Endothelial cell of umbilical vein (primary cell): ENCODE data around the gene DACT3. TPM values are rescaled to one million over a fixed set of nuclear protein-coding genes. Genes with fewer than 3 reads are reported as not detected.

Source experiments
- BruUV-seq: library from RNA; stranded (reverse); fragments of 400-500 nt; replicated peaks from 2 replicates; lab custom pipeline; 2021; lab: Mats Ljungman, UMichigan
- CTCF ChIA-PET: fragments of 300-600, 350-600 bp; sonication (Branson Sonifier 250); formaldehyde crosslinking; loops from one replicate; lab custom pipeline; 2021; ENCODE audit warnings: antibody characterized with exemption, inconsistent platforms; lab: Charles Lee
- POLR2A ChIA-PET: fragments of 300-600, 350-600 bp; sonication (Branson Sonifier 250); formaldehyde crosslinking; loops from one replicate; lab custom pipeline; 2021; ENCODE audit warnings: antibody characterized with exemption, inconsistent platforms; lab: Charles Lee
- DNase-seq: peaks from one replicate; pipeline ENCODE4 v3.0.0-alpha.2; 2011; ENCODE audit warnings: low read depth, low spot score
- FAIRE-seq: peaks from 2 replicates; lab custom pipeline; 2011; peaks lifted over from hg19 to GRCh38; lab: Jason Lieb, UNC
- H2AFZ ChIP-seq: 2 replicates; pipeline ENCODE4 v1.6.0; 2012; ENCODE audit warnings: low read depth, low read length, control low read depth, inconsistent platforms
- H3K27ac ChIP-seq: 2 replicates; pipeline ENCODE4 v1.5.1; 2011; ENCODE audit warnings: low read depth, mild to moderate bottlenecking, control low read depth, low read length, moderate library complexity; ENCODE audit not compliant: insufficient read depth
- H3K27me3 ChIP-seq, 2 experiments: 2 replicates each; pipeline versions ENCODE4 v1.6.0 to v1.6.1; 2011; ENCODE audit warnings: low read length in 2 of 2, mixed read lengths in 1 of 2; ENCODE audit not compliant: control insufficient read depth in 2 of 2, insufficient read depth in 2 of 2
- H3K36me3 ChIP-seq, 2 experiments: 2 replicates in 1 of 2; 3 replicates in 1 of 2; pipeline ENCODE4 v1.5.1; 2011; ENCODE audit warnings: low read length in 2 of 2, mild to moderate bottlenecking in 1 of 2, moderate library complexity in 1 of 2; ENCODE audit not compliant: control insufficient read depth in 2 of 2, insufficient read depth in 2 of 2; ENCODE audit errors: extremely low read depth in 1 of 2
- H3K4me1 ChIP-seq: 3 replicates; pipeline ENCODE4 v1.5.1; 2011; ENCODE audit warnings: mild to moderate bottlenecking, low read length; ENCODE audit not compliant: control insufficient read depth, insufficient read depth; ENCODE audit errors: extremely low read depth
- H3K4me2 ChIP-seq: 2 replicates; pipeline ENCODE4 v1.6.1; 2011; ENCODE audit warnings: low read length, control low read depth, mixed read lengths; ENCODE audit not compliant: insufficient read depth
- H3K4me3 ChIP-seq, 3 experiments: fragments of 200-600 bp in 1 of 3; sonication (generic), shearing (Covaris generic) in 1 of 3; replicated peaks in 1 of 3; 2 replicates each; pipeline ENCODE4 v1.5.1; 2011 to 2016; ENCODE audit warnings: control low read depth in 3 of 3, low read length in 3 of 3, mild to moderate bottlenecking in 2 of 3, inconsistent platforms in 1 of 3, low read depth in 1 of 3, moderate library complexity in 1 of 3; ENCODE audit not compliant: insufficient read depth in 1 of 3
- H3K79me2 ChIP-seq: 2 replicates; pipeline ENCODE4 v1.6.0; 2012; ENCODE audit warnings: low read length, inconsistent platforms; ENCODE audit not compliant: control insufficient read depth, insufficient read depth
- H3K9ac ChIP-seq: replicated peaks from 2 replicates; pipeline ENCODE3; 2011; ENCODE audit warnings: low read length, control low read depth; ENCODE audit not compliant: insufficient read depth; ENCODE audit errors: extremely low read depth
- H3K9me1 ChIP-seq: replicated peaks from 3 replicates; pipeline ENCODE4 v1.6.0; 2011; ENCODE audit warnings: mild to moderate bottlenecking, low read length; ENCODE audit not compliant: control insufficient read depth, insufficient read depth; ENCODE audit errors: extremely low read depth
- H3K9me3 ChIP-seq: replicated peaks from 2 replicates; pipeline ENCODE4 v1.5.1; 2012; ENCODE audit warnings: low read length, inconsistent platforms; ENCODE audit not compliant: control insufficient read depth, insufficient read depth
- H4K20me1 ChIP-seq: replicated peaks from 2 replicates; pipeline ENCODE3; 2011; ENCODE audit warnings: mild to moderate bottlenecking, low read length; ENCODE audit not compliant: control insufficient read depth, insufficient read depth; ENCODE audit errors: extremely low read depth
- EZH2 ChIP-seq: IDR thresholded peaks from 2 replicates; pipeline ENCODE4 v1.6.1; 2012; ENCODE audit warnings: borderline replicate concordance, low read depth, mild to moderate bottlenecking, moderate library complexity, low read length, inconsistent platforms; ENCODE audit not compliant: severe bottlenecking
- FOS ChIP-seq: IDR thresholded peaks from 2 replicates; pipeline ENCODE4 v1.6.1; 2011; ENCODE audit warnings: mild to moderate bottlenecking, low read length, moderate library complexity, borderline replicate concordance; ENCODE audit not compliant: insufficient read depth
- GATA2 ChIP-seq: IDR thresholded peaks from 2 replicates; pipeline ENCODE4 v1.7.0; 2011; ENCODE audit warnings: low read depth, mild to moderate bottlenecking, moderate library complexity, mixed read lengths, low read length; ENCODE audit not compliant: insufficient read length, insufficient read depth
- JUN ChIP-seq: IDR thresholded peaks from 2 replicates; pipeline ENCODE4 v1.6.1; 2011; ENCODE audit warnings: borderline replicate concordance, low read depth; ENCODE audit not compliant: insufficient read length, insufficient read depth
- MYC ChIP-seq: IDR thresholded peaks from one replicate; pipeline ENCODE4 v1.6.1; 2011; ENCODE audit warnings: mild to moderate bottlenecking, low read depth, low read length
- POLR2A ChIP-seq: IDR thresholded peaks from 2 replicates; pipeline ENCODE4 v1.6.1; 2012; ENCODE audit warnings: low read depth, mild to moderate bottlenecking, control low read depth, low read length
- POLR2AphosphoS5 ChIP-seq: IDR thresholded peaks from 2 replicates; pipeline ENCODE4 v1.6.1; 2012; ENCODE audit warnings: low read depth, mild to moderate bottlenecking, control low read depth, low read length, moderate library complexity; ENCODE audit not compliant: insufficient read depth
- dilution Hi-C: fragments of 300-500 bp; cut with MboI; formaldehyde crosslinking; loops from one replicate; pipeline ENCODE4 v1.15.0; 2019; ENCODE audit warnings: low sequenced_read_pairs; ENCODE audit not compliant: extremely low pct_ligation_motif_present
- intact Hi-C: fragments of 100-400 bp; cut with micrococcal nuclease; formaldehyde crosslinking; loops from one replicate; pipeline ENCODE4 v1.10.0; 2022
- polyA plus RNA-seq, 4 experiments: library from polyadenylated mRNA; depleted of rRNA in 3 of 4; stranded (reverse) in 3 of 4; unstranded in 1 of 4; fragments of >200 nt; gene quantifications; 2 replicates each; pipeline versions ENCODE4 v1.2.1 to v1.2.3, GENCODE V29; 2011 to 2012; ENCODE audit warnings: missing spikeins in 1 of 4
- total RNA-seq: library from RNA; stranded (reverse); gene quantifications from 2 replicates; pipeline ENCODE4 v1.2.3, GENCODE V29; 2021
- TF ChIP-seq, protein P1 (sequence below): IDR thresholded peaks from 2 replicates; pipeline ENCODE4 v1.6.1; 2011; ENCODE audit not compliant: insufficient read depth, insufficient read length
- TF ChIP-seq, protein P2 (sequence below), 2 donors: IDR thresholded peaks; 1 replicate in 1 of 2; 2 replicates in 1 of 2; pipeline ENCODE4 v1.5.1; 2011; ENCODE audit warnings: low read length in 2 of 2, mild to moderate bottlenecking in 2 of 2, moderate library complexity in 2 of 2, control low read depth in 1 of 2, inconsistent platforms in 1 of 2, low read depth in 1 of 2; ENCODE audit not compliant: insufficient read depth in 1 of 2; ENCODE audit errors: extremely low read depth in 1 of 2

DACT3 gene
- total and polyA plus RNA-seq, 2 donors (not counting 3 experiments of a cell fraction or from before 2014, with no cell fraction given) = 0.22 to 0.76 TPM

DNA sequence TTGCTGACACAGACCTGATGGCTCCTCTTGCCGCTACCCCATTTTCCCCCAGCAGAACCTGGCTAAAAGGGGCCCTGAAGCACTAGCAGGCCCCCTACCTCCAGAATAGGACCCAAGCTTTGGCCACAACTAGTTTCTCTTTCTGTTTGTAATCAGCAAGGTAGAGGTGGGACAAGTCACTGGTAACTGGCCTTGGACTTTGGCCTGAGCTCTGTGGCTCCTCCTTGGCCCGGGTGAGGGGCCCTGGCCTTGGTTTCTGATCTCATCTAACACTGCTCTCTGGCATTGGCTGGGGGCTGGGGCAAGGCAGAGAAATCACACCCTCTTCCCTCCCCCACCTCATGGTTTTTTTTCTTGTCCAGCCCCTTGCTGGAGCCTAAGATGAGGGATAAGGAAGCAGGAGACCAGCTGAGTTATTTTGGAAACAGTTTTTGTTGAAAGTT is 57.8 kb downstream of the DACT3 start:
- H3K4me3 ChIP-seq = peak overlapping the region in 2 of 3 experiments; percentile 98 to 99
- peaks cover 0 to 3% of the 10 kb centered on the region in 2 experiments for H3K27me3 ChIP-seq
- peaks cover 5 to 30% of the 10 kb centered on the region in 2 experiments for H3K36me3 ChIP-seq
- peak overlapping the region; percentile 53 for H3K4me2 ChIP-seq
- H3K9me3 ChIP-seq = no peaks in the 10 kb centered on the region
- no peaks in the 10 kb centered on the region for H4K20me1 ChIP-seq
- FAIRE-seq = peak; percentile 18
- CTCF ChIA-PET = interaction anchor here (1.3 kb wide), 1 partner anchor 11 kb away, joined by 4 read pairs; no protein-coding TSS in a partner anchor
- dilution Hi-C loops (no loop called here), intact Hi-C loops (loop anchor here (1.0 kb wide), 1 partner anchor 11 kb away; no protein-coding TSS in a partner anchor)
- H3K27ac ChIP-seq = no peak overlapping the region
- POLR2A ChIA-PET = interaction anchor here (1.0 kb wide), 1 partner anchor 59 kb away, joined by 3 read pairs; no protein-coding TSS in a partner anchor
- DNase-seq = no peak
- no peaks in the 10 kb centered on the region for H3K9me1 ChIP-seq
- H3K4me1 ChIP-seq = peaks cover 13% of the 10 kb centered on the region
- peaks cover 53% of the 10 kb centered on the region for H3K79me2 ChIP-seq
- no peak for TF ChIP-seq POLR2AphosphoS5
- no peak for TF ChIP-seq JUN
- no peak for TF ChIP-seq EZH2
- no peak for TF ChIP-seq POLR2A
- peak overlapping the region; percentile 96 for H3K9ac ChIP-seq
- TSS peak; percentile 9 for BruUV-seq
- no peak overlapping the region for H2AFZ ChIP-seq

- peak overlapping the region; percentile 53 for H3K4me2 ChIP-seq
- H3K9ac ChIP-seq = peak overlapping the region; percentile 96
- peak; percentile 66 for FAIRE-seq
- H3K9me1 ChIP-seq = no peaks in the 10 kb centered on the region
- no TSS peak for BruUV-seq
- no peak for TF ChIP-seq MYC
- TF ChIP-seq JUN = no peak
- no peak for TF ChIP-seq POLR2AphosphoS5
- TF ChIP-seq GATA2 = no peak
- TF ChIP-seq POLR2A = no peak
- TF ChIP-seq, protein P1, sequence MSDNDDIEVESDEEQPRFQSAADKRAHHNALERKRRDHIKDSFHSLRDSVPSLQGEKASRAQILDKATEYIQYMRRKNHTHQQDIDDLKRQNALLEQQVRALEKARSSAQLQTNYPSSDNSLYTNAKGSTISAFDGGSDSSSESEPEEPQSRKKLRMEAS = no peak
- TF ChIP-seq FOS = no peak
- TF ChIP-seq, protein P2, sequence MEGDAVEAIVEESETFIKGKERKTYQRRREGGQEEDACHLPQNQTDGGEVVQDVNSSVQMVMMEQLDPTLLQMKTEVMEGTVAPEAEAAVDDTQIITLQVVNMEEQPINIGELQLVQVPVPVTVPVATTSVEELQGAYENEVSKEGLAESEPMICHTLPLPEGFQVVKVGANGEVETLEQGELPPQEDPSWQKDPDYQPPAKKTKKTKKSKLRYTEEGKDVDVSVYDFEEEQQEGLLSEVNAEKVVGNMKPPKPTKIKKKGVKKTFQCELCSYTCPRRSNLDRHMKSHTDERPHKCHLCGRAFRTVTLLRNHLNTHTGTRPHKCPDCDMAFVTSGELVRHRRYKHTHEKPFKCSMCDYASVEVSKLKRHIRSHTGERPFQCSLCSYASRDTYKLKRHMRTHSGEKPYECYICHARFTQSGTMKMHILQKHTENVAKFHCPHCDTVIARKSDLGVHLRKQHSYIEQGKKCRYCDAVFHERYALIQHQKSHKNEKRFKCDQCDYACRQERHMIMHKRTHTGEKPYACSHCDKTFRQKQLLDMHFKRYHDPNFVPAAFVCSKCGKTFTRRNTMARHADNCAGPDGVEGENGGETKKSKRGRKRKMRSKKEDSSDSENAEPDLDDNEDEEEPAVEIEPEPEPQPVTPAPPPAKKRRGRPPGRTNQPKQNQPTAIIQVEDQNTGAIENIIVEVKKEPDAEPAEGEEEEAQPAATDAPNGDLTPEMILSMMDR (IDR thresholded peaks at IDR 0.05; ENCODE audit: extremely low read depth in 1 of 2, insufficient read depth in 1 of 2, low read depth in 1 of 2, low read length in 2 of 2) = no peak
- no peak for TF ChIP-seq EZH2
- H3K27me3 ChIP-seq = peaks cover 0 to 3% of the 10 kb centered on the region in 2 experiments
- intact Hi-C loops (loop anchor here (1.0 kb wide), 2 partner anchors 12 to 60 kb away; no protein-coding TSS in a partner anchor), dilution Hi-C loops (no loop called here)
- H3K79me2 ChIP-seq = peaks cover 53% of the 10 kb centered on the region
- H3K4me1 ChIP-seq = peaks cover 13% of the 10 kb centered on the region
- CTCF ChIA-PET = interaction anchor here (1.3 to 2.6 kb wide), 4 partner anchors 11 to 59 kb away, joined by 4 to 17 read pairs (median 10); partner anchors contain the start of gene DACT3
- H3K4me3 ChIP-seq = peak overlapping the region; percentile 98 to 100 (median 99)
- no peaks in the 10 kb centered on the region for H4K20me1 ChIP-seq
- POLR2A ChIA-PET = interaction anchor here (1.0 kb wide), 1 partner anchor 59 kb away, joined by 3 read pairs; no protein-coding TSS in a partner anchor
- DNase-seq = no peak
- peaks cover 0 to 23% of the 10 kb centered on the region in 2 experiments for H3K36me3 ChIP-seq
- no peaks in the 10 kb centered on the region for H3K9me3 ChIP-seq
- no peak overlapping the region for H3K27ac ChIP-seq
- H2AFZ ChIP-seq = no peak overlapping the region
Observed at GRCh38 chr19:46602392-46603194, 58.4 kb downstream of the DACT3 start.
